AG04450 (cell line): ENCODE data around the gene PRR36. TPM values are rescaled to one million over a fixed set of nuclear protein-coding genes. Genes with fewer than 3 reads are reported as not detected.
"Not testable (repeated sequence)": the region's sequence is repeated elsewhere in the genome, so short reads cannot be mapped to it uniquely, and the experiment has no call there.

Source experiments
- CTCF ChIA-PET: fragments of 300-600, 350-600 bp; formaldehyde crosslinking; extraction: SDS; loops from one replicate; lab custom pipeline; 2022; ENCODE audit warnings: antibody characterized with exemption, inconsistent platforms; lab: Charles Lee
- POLR2A ChIA-PET: fragments of 350-600 bp; formaldehyde crosslinking; extraction: SDS; loops from one replicate; lab custom pipeline; 2021; ENCODE audit warnings: antibody characterized with exemption, inconsistent platforms; lab: Yijun Ruan, JAX
- DNase-seq: peaks from one replicate; pipeline ENCODE4 v3.0.0-alpha.2; 2011; ENCODE audit warnings: low read depth, low spot score
- H3K27ac ChIP-seq: one replicate; pipeline ENCODE4 v1.5.1; 2012; ENCODE audit warnings: low read depth, low read length, control low read depth
- H3K27me3 ChIP-seq: one replicate; pipeline ENCODE4 v1.6.0; 2012; ENCODE audit warnings: low read length; ENCODE audit not compliant: control insufficient read depth, insufficient read depth
- H3K4me3 ChIP-seq: 2 replicates; pipeline ENCODE4 v1.5.1; 2011; ENCODE audit warnings: mild to moderate bottlenecking, low read depth, low read length, control low read depth
- H3K9me3 ChIP-seq: 2 replicates; pipeline ENCODE4 v1.5.1; 2012; ENCODE audit warnings: low read length; ENCODE audit not compliant: control insufficient read depth, insufficient read depth
- CTCF ChIP-seq: IDR thresholded peaks from 2 replicates; pipeline ENCODE4 v1.5.1; 2011; ENCODE audit warnings: low read depth, low read length, control low read depth, inconsistent platforms
- polyA plus RNA-seq: library from polyadenylated mRNA; depleted of rRNA; stranded (reverse); fragments of >200 nt; gene quantifications from 2 replicates; pipeline ENCODE4 v1.2.3, GENCODE V29; 2011

The PRR36 gene
- polyA plus RNA-seq, 1 experiment = not detected

- H3K4me3 ChIP-seq = no peak overlapping the region
- no peak overlapping the region for H3K27ac ChIP-seq
- no peak for DNase-seq
- peaks cover 3% of the 10 kb centered on the region for H3K27me3 ChIP-seq
- POLR2A ChIA-PET = interaction anchor here (1.0 kb wide), 1 partner anchor 44 kb away, joined by 4 read pairs; no protein-coding TSS in a partner anchor
- no peak for TF ChIP-seq CTCF
- CTCF ChIA-PET = interaction anchor here (1.1 to 2.0 kb wide), 2 partner anchors 9 to 84 kb away, joined by 5 to 7 read pairs; no protein-coding TSS in a partner anchor
- no peaks in the 10 kb centered on the region; the same call in 1 of the 2 replicates for H3K9me3 ChIP-seq
Measured at GRCh38 chr19:7859831-7860713, 14.1 kb downstream of the PRR36 start.

GRCh38 chr19:7859087-7859486 is 15.1 kb downstream of the PRR36 start:
- POLR2A ChIA-PET, H3K27ac ChIP-seq, H3K4me3 ChIP-seq, H3K9me3 ChIP-seq, H3K27me3 ChIP-seq, DNase-seq: not testable (repeated sequence)
- CTCF ChIA-PET = interaction anchor here (1.1 kb wide), 1 partner anchor 10 kb away, joined by 5 read pairs; no protein-coding TSS in a partner anchor

GRCh38 chr19:7858109-7858770 is 15.9 kb downstream of the PRR36 start:
- no peaks in the 10 kb centered on the region; the same call in 1 of the 2 replicates for H3K9me3 ChIP-seq
- H3K4me3 ChIP-seq = no peak overlapping the region
- H3K27ac ChIP-seq = no peak overlapping the region
- H3K27me3 ChIP-seq = no peaks in the 10 kb centered on the region
- ChIA-PET POLR2A (no interaction called here), CTCF (interaction anchor here (0.8 to 0.9 kb wide), 2 partner anchors 11 to 290 kb away, joined by 3 to 4 read pairs; no protein-coding TSS in a partner anchor)
- TF ChIP-seq CTCF = no peak
- DNase-seq = no peak

GRCh38 chr19:7857727-7858108 is 16.5 kb downstream of the PRR36 start:
- Histone ChIP-seq H3K9me3 (no peaks in the 10 kb centered on the region; the same call in 1 of the 2 replicates), H3K27me3 (no peaks in the 10 kb centered on the region), H3K27ac (no peak overlapping the region), H3K4me3 (no peak overlapping the region)
- ChIA-PET POLR2A (interaction anchor here (0.7 to 0.8 kb wide), 2 partner anchors 30 to 181 kb away, joined by 3 to 8 read pairs; partner anchors contain the start of genes LRRC8E and MCEMP1), CTCF (interaction anchor here (0.8 to 0.9 kb wide), 2 partner anchors 11 to 290 kb away, joined by 3 to 4 read pairs; no protein-coding TSS in a partner anchor)
- TF ChIP-seq CTCF = no peak
- DNase-seq = no peak
